Activated CD8-positive, alpha-beta memory T cell treated with anti-CD3 and anti-CD28 coated beads, Interleukin-2, amount 50 U/mL, for 1 hour (primary cell): ENCODE results near the gene DENND1C.
A peak's percentile ranks its signal among the peaks of the same experiment; 100 is the strongest.

Experiments used
- DNase-seq: peaks from one replicate; pipeline ENCODE4 v3.0.0-alpha.2; 2020; ENCODE audit errors: extremely low read depth

The DENND1C gene

DNA sequence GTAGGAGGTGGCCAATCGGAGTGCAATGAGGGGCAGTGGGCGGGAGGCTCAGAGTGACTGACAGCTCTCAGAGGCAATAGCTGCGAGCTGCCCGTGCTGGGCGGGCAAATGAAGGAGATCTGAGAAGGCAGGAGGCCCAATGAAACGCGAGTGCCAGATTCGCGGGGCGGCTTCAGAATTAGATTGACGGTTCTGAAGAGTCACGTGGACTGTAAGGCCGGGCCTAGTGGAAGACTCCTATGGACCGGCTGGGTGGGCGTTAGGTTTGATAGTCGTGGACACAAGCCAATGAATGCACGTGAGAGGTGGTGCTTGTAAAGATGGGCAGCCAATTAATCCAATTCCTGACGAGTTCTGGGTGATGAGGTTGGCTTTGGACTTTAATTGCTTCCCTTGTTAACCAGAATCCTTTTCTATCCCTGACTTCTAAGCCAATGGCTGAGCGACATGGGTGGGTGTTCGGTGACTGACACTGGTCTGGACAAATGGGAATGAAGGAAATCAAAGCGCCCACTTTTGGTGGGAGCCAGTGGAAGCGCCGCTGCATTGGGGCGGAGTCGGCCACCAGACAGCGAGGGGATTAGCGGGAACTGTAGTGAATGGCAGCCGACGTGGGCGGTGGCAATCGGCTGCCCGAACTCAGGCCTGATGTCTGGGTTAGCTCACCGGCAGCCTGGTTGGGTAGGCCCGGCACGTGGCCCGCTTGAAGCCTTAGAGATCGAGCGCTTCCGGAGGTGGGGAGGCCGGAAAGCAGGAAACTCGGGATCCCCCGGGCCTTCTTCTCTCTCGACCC is 56.5 kb downstream of the DENND1C start:
- DNase-seq = peak; percentile 99

DNA sequence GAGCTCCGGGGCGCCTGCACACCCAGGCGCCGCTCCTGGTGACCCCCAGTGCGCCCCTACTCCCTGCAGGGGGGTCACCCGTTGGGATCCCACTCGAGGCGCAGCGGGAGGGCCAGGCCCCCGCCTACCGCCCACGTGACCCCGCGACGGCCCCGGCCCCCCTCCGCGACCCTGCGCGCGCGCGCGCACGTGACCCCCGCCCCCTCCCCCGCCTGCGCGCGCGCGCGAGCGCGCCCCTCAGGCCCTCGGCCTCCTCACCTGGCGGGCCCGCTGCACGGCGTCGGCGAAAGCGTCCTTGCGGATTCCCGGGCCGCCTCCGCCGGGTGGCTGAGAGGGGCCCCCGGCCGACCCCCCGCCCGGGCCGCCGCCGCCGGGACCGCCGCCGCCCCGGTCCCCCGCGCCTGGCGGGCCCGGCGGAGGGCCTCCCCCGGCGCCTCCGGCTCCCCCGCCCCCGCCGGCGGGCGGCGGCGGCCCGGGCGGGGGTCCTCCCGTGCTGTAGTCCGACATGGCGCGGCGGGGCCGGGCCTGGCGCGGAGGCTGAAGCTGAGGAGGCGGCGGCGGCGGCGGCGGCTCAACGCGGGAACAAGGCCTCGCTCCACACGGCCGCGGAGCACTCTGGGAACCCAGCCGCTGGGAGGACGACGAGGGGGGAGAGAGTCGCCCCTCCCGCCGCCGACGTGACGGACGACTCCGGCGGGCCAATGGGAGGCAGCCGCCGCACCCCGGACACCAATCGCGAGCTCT is 57.2 kb downstream of the DENND1C start, which contains the start of gene KHSRP:
KHSRP (minus strand) TSS at position 617 of the 744 bp plus-strand sequence; CDS start at position 507, 110 bp downstream.
- no peak for DNase-seq

DNA sequence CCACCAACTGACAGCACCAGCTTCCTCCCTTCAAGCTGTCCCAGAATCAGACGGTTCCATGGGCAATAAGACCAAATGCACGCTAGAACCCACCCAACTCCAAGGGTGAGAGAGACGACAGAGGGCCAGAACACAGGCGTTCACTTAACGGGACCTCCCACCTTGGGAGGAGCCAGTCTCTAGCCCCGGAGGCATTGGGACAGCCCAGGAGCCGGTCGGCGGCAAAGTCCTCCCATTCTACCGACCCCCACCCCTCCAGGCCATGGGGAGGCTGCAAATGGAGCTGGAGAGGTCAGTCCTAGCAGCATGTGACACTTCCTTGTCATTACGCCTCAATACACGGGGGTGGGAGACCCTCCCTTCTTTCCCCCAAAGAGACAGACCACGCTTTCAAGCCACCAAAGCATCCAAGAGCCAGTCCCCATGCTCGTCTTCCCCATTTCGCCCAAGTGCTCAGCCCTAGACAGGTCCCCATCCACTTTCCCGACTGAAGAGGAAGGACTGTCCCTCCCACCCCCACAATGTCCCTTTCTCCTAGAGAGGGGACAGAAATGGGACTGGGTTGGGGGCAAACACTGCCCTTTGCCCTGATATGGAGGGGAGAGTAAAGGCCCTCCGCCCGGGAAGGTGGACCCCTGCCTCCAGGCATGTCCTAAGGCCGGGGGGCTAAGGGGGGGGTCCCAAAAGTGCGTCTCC is 57.9 kb downstream of the DENND1C start:
- DNase-seq = no peak

GRCh38 chr19:6421075-6422014 is 60.2 kb downstream of the DENND1C start:
- DNase-seq = no peak

DNA sequence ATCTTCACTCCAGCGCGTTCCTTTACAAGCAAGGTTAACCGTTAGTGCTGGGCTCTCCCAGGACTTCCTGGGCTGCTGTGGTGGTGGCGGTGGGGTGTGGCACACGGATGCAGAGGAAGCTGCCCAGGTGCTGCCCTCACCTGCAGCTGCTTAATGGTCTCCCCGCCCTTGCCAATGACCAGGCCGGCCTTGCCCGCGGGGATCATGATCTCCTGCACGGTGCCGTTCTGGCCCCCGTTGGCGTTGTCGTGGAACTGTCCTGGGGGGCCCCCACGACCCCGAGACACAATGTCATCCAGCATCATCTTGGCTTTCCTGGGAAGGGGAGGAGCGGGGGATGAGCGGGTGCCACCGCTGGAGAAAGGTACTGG is 63.0 kb downstream of the DENND1C start:
- DNase-seq = no peak

GRCh38 chr19:6417713-6418561 is 63.6 kb downstream of the DENND1C start:
- DNase-seq = no peak
